Right atrium auricular region (tissue), 2 donors: ENCODE measurements around the gene SPATA3. TPM values are rescaled to one million over a fixed set of nuclear protein-coding genes. Genes with fewer than 3 reads are reported as not detected.
A peak's percentile ranks its signal among the peaks of the same experiment; 100 is the strongest.

Experiments
- DNase-seq: peaks from one replicate; pipeline ENCODE4 v3.0.0-alpha.2; 2019; ENCODE audit warnings: low spot score
- H3K27ac ChIP-seq, 2 donors: fragments of 200-600 bp; sonication (generic); 1 replicate in 1 of 2; 2 replicates in 1 of 2; pipeline ENCODE4 v1.5.1; 2016 to 2019
- H3K27me3 ChIP-seq, 2 donors: fragments of 200-600 bp; sonication (generic); one replicate each; pipeline versions ENCODE4 v1.5.1 to v1.6.0; 2017 to 2019
- H3K36me3 ChIP-seq: fragments of 200-600 bp; sonication (generic); one replicate; pipeline ENCODE4 v1.5.1; 2016
- H3K4me1 ChIP-seq, 2 donors: fragments of 200-600 bp; sonication (generic); one replicate each; pipeline versions ENCODE4 v1.5.1 to v1.6.0; 2017 to 2019
- H3K4me3 ChIP-seq, 2 donors: fragments of 200-600 bp; sonication (generic); 1 replicate in 1 of 2; 2 replicates in 1 of 2; pipeline ENCODE4 v1.5.1; 2017 to 2019; ENCODE audit warnings: mild to moderate bottlenecking in 1 of 2, moderate library complexity in 1 of 2
- H3K9me3 ChIP-seq, 2 donors: fragments of 200-600 bp; sonication (generic); one replicate each; pipeline ENCODE4 v1.5.1; 2019
- total RNA-seq, 2 donors: library from RNA; depleted of rRNA; stranded (reverse); fragments of >200 nt; gene quantifications; one replicate each; pipeline ENCODE4 v1.1.0, GENCODE V29; 2016
- TF ChIP-seq, protein P1 (sequence below), 2 donors: fragments of 200-600 bp; sonication (generic); IDR thresholded peaks; one replicate each; pipeline ENCODE4 v1.5.1; 2019; ENCODE audit warnings: antibody characterized with exemption in 2 of 2

The SPATA3 gene
- total RNA-seq, 2 donors from 2014 or later, result not detected

DNA sequence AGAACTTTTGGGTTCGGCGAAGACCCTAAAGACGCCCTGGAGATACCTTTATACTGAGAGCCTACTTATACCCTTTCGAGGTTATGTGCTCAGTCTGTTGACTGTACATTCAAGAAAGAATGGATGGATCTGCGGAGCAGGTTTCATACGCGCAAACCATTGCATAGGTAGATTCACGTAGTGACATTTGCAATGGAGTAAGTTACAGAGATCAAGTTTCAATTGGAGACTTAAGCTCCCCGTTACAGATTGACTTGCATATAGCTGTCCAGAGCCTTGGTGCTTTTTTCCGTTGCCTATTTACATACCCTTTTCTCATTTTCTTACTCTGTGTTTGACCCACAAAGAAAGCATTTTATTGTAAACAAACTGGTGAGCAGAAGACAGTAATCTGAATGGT, 61.7 kb downstream of the SPATA3 start:
- no peak for DNase-seq

More for the DNA sequence above, 61.7 kb downstream of the SPATA3 start:
- H3K4me1 ChIP-seq, result peaks cover 0 to 25% of the 10 kb centered on the region in 2 donors
- H3K9me3 ChIP-seq, result no peaks in the 10 kb centered on the region
- H3K27me3 ChIP-seq, result no peaks in the 10 kb centered on the region
- TF ChIP-seq, protein P1, sequence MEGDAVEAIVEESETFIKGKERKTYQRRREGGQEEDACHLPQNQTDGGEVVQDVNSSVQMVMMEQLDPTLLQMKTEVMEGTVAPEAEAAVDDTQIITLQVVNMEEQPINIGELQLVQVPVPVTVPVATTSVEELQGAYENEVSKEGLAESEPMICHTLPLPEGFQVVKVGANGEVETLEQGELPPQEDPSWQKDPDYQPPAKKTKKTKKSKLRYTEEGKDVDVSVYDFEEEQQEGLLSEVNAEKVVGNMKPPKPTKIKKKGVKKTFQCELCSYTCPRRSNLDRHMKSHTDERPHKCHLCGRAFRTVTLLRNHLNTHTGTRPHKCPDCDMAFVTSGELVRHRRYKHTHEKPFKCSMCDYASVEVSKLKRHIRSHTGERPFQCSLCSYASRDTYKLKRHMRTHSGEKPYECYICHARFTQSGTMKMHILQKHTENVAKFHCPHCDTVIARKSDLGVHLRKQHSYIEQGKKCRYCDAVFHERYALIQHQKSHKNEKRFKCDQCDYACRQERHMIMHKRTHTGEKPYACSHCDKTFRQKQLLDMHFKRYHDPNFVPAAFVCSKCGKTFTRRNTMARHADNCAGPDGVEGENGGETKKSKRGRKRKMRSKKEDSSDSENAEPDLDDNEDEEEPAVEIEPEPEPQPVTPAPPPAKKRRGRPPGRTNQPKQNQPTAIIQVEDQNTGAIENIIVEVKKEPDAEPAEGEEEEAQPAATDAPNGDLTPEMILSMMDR (IDR thresholded peaks at IDR 0.05), result no peak
- peak overlapping the region; percentile 89 to 91 for H3K4me3 ChIP-seq
- H3K27ac ChIP-seq, result peak overlapping the region; percentile 92 to 93
- peaks cover 3% of the 10 kb centered on the region for H3K36me3 ChIP-seq

Other genes with a start within 250 kb of the SPATA3 start
- 10 to 100 TPM; 35.8 to 38.3 TPM for gene ITM2C, start 131.2 kb upstream of the SPATA3 start, total RNA-seq
- gene GPR55, start 70.9 kb upstream of the SPATA3 start, total RNA-seq, result not detected
- under 1 TPM in 1 of 2 donors, not detected in 1; 0.08 TPM for gene C2orf72, start 41.4 kb downstream of the SPATA3 start, total RNA-seq
- 10 to 100 TPM; 53.1 to 75.4 TPM for gene PSMD1, start 60.7 kb downstream of the SPATA3 start, total RNA-seq
- gene HTR2B, start 128.9 kb downstream of the SPATA3 start, total RNA-seq, result 1 to 10 TPM; 2.8 to 7.3 TPM
- gene ARMC9, start 202.5 kb downstream of the SPATA3 start, total RNA-seq, result 1 to 10 TPM; 2.0 to 2.9 TPM